ENCODE data around the gene ANKRD49. TPM values are rescaled to one million over a fixed set of nuclear protein-coding genes. Genes with fewer than 3 reads are reported as not detected.

Gene ANKRD49
- total RNA-seq, 2 donors from 2014 or later, result 18.0 to 23.7 TPM

GRCh38 chr11:94543695-94544645 is 50.2 kb downstream of the ANKRD49 start, which contains the start of gene FUT4:
Gene FUT4, plus strand, starts transcription at chr11:94543921. Its CDS starts 213 bp downstream, at chr11:94544134.
- peak; percentile 89 to 92 for ATAC-seq
- Mint-ChIP-seq H3K27me3 (peaks cover 7% of the 10 kb centered on the region in 2 donors), H3K4me1 (ENCODE audit: low read depth in 2 of 2) (peaks cover 24 to 27% of the 10 kb centered on the region in 2 donors), H3K36me3 (no peaks in the 10 kb centered on the region), H3K27ac (peak within 1 kb of the TSS; percentile 93 to 97), H3K4me3 (peak within 1 kb of the TSS; percentile 96), H3K9me3 (no peaks in the 10 kb centered on the region)
- DNase-seq (ENCODE audit: low spot score), result peak; percentile 86

DNA sequence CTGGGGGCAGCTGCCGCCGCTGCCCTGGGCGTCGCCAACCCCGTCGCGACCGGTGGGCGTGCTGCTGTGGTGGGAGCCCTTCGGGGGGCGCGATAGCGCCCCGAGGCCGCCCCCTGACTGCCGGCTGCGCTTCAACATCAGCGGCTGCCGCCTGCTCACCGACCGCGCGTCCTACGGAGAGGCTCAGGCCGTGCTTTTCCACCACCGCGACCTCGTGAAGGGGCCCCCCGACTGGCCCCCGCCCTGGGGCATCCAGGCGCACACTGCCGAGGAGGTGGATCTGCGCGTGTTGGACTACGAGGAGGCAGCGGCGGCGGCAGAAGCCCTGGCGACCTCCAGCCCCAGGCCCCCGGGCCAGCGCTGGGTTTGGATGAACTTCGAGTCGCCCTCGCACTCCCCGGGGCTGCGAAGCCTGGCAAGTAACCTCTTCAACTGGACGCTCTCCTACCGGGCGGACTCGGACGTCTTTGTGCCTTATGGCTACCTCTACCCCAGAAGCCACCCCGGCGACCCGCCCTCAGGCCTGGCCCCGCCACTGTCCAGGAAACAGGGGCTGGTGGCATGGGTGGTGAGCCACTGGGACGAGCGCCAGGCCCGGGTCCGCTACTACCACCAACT is 51.0 kb downstream of the ANKRD49 start:
- H3K27ac Mint-ChIP-seq, result peak overlapping the region in 1 of 2 donors; percentile 40
- H3K4me3 Mint-ChIP-seq, result peak overlapping the region; percentile 67
- H3K9me3 Mint-ChIP-seq, result no peaks in the 10 kb centered on the region
- ATAC-seq (no peak), DNase-seq (ENCODE audit: low spot score) (peak; percentile 62)
- H3K4me1 Mint-ChIP-seq (ENCODE audit: low read depth in 2 of 2), result peaks cover 24 to 27% of the 10 kb centered on the region in 2 donors
- H3K36me3 Mint-ChIP-seq, result no peaks in the 10 kb centered on the region
- H3K27me3 Mint-ChIP-seq, result peaks cover 4 to 7% of the 10 kb centered on the region in 2 donors

- no peaks in the 10 kb centered on the region for H3K36me3 Mint-ChIP-seq
- peak overlapping the region; percentile 67 for H3K4me3 Mint-ChIP-seq
- H3K27ac Mint-ChIP-seq, result peak overlapping the region; percentile 40 to 53
- ATAC-seq, result no peak
- no peaks in the 10 kb centered on the region for H3K9me3 Mint-ChIP-seq
- H3K4me1 Mint-ChIP-seq (ENCODE audit: low read depth in 2 of 2), result peaks cover 31 to 33% of the 10 kb centered on the region in 2 donors
- peaks cover 0 to 7% of the 10 kb centered on the region in 2 donors for H3K27me3 Mint-ChIP-seq
- DNase-seq (ENCODE audit: low spot score), result no peak
Measured at GRCh38 chr11:94545264-94546161, 51.7 kb downstream of the ANKRD49 start.

- Mint-ChIP-seq H3K4me3 (peak overlapping the region; percentile 67), H3K27me3 (peaks cover 0 to 7% of the 10 kb centered on the region in 2 donors), H3K36me3 (no peaks in the 10 kb centered on the region), H3K27ac (peak overlapping the region; percentile 40 to 53), H3K9me3 (no peaks in the 10 kb centered on the region), H3K4me1 (ENCODE audit: low read depth in 2 of 2) (peaks cover 33 to 34% of the 10 kb centered on the region in 2 donors)
- DNase-seq (ENCODE audit: low spot score) (no peak), ATAC-seq (no peak)
Measured at GRCh38 chr11:94546162-94546470, 52.3 kb downstream of the ANKRD49 start.

DNA sequence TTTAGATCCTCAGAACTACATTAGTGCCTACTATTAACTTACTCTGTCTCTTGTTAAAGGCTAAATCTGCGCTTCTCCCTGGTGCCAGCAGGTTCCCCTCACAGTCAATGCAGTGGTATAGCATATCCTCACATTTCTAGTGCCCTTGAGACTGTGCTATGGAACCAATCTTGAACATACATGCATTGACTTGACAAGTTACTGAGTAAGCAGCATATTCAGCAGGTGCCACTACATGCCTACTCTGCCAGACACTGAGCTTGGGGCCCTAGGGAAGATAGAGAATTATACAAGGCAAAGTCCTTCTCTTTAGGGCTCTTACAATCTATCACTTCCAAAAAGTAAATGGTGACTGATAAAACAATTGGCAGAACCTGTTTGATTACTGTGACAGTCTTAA is 53.1 kb downstream of the ANKRD49 start:
- Mint-ChIP-seq H3K27me3 (peaks cover 0 to 1% of the 10 kb centered on the region in 2 donors), H3K36me3 (no peaks in the 10 kb centered on the region), H3K9me3 (no peaks in the 10 kb centered on the region), H3K27ac (no peak overlapping the region), H3K4me3 (peak overlapping the region; percentile 50), H3K4me1 (ENCODE audit: low read depth in 2 of 2) (peaks cover 33 to 34% of the 10 kb centered on the region in 2 donors)
- DNase-seq (ENCODE audit: low spot score) (no peak), ATAC-seq (no peak)

- Mint-ChIP-seq H3K4me3 (no peak overlapping the region), H3K4me1 (ENCODE audit: low read depth in 2 of 2) (peaks cover 26 to 29% of the 10 kb centered on the region in 2 donors), H3K36me3 (no peaks in the 10 kb centered on the region), H3K9me3 (no peaks in the 10 kb centered on the region), H3K27ac (no peak overlapping the region), H3K27me3 (no peaks in the 10 kb centered on the region)
- ATAC-seq, result no peak
- DNase-seq (ENCODE audit: low spot score), result no peak
Measured at GRCh38 chr11:94549146-94549545, 55.4 kb downstream of the ANKRD49 start.

Other genes starting within 250 kb of the ANKRD49 start
- not detected for gene IZUMO1R, start 189.4 kb upstream of the ANKRD49 start, total RNA-seq
- under 1 TPM in 1 of 2 donors, not detected in 1; 0.31 TPM for gene GPR83, start 92.6 kb upstream of the ANKRD49 start, total RNA-seq
- 10 to 100 TPM; 27.7 to 57.7 TPM for gene MRE11, start 140 bp upstream of the ANKRD49 start, total RNA-seq
- not detected for gene C11orf97, start 18.5 kb downstream of the ANKRD49 start, total RNA-seq
- 1 to 10 TPM; 6.5 to 6.7 TPM for gene FUT4, start 49.9 kb downstream of the ANKRD49 start, total RNA-seq
- gene PIWIL4, start 73.4 kb downstream of the ANKRD49 start, total RNA-seq, result 1 to 10 TPM in 1 of 2 donors, under 1 TPM in 1; 0.86 to 1.6 TPM